HG03039 (cell line): ENCODE measurements around the gene PRUNE2.

Source experiments
- ATAC-seq: cut with Tn5 transposase; IDR thresholded peaks from one replicate; pipeline ENCODE4 v1.9.1; 2021; ENCODE audit warnings: mild to moderate bottlenecking, moderate library complexity; ENCODE audit not compliant: unreplicated experiment

PRUNE2 gene

DNA sequence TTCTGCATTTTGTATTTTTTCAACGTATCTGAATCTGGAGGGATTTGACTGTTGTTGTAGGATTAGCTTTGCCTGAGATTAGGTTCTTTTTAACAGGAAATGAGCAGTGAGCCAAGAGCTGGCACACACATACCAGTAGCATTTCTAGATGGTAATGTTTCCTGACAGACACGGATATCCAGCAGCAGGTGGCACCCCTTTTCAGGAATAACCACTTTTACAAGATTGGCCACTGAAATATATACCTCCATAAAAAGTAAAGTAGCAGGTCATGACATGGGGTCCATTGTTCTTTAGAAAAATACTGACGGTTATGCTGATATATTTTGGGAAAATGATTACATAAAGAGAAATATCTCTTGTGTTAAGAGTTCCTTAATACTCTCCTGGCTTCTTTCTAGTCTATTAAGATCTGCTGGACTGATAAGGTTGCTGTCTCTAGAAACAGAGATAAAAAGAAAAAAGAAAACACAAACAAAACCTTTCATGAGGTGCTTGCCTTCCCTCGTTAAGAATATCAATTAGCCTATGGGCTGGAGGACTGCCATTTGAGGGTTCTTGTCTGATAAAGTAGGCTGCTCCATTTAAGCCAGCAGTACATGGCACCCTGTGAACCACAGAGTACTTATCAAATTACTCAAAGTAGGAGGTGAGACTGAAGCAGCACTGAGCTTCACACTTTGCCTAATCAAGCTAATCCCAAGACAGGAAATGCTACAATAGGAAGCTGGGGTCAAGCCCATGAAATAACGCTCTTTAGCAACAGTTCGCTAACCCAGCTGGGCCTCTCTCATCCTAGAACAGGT, 243.2 kb downstream of the PRUNE2 start:
- ATAC-seq, result no peak

GRCh38 chr9:76658510-76659231, 247.2 kb downstream of the PRUNE2 start:
- ATAC-seq, result peak; percentile 82

DNA sequence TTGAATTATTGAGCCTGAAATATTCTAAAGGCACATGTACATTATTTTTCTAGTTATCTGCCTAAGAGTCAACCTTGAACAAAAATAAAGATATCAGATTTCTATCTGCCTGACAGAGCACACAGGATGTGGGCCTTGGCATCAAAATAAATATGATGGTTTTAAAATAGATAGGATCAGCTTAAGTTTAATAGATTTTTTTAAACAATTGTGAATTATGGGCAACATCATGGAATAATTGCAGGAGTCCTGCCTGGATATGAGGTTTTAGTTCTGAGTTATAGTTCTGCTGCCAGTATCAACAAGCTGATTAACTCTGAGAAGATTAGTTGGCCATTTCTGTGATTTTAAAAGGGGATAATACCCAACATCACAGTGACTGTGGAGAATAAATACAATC, 248.6 kb downstream of the PRUNE2 start:
- ATAC-seq, result no peak

- ATAC-seq, result no peak
Observed at GRCh38 chr9:76655971-76656370, 249.9 kb downstream of the PRUNE2 start.

- ATAC-seq, result no peak
Observed at GRCh38 chr9:76655121-76655541, 250.8 kb downstream of the PRUNE2 start.

GRCh38 chr9:76654575-76654974, 251.3 kb downstream of the PRUNE2 start:
- no peak for ATAC-seq

- ATAC-seq, result no peak
Observed at GRCh38 chr9:76654051-76654461, 251.9 kb downstream of the PRUNE2 start.

DNA sequence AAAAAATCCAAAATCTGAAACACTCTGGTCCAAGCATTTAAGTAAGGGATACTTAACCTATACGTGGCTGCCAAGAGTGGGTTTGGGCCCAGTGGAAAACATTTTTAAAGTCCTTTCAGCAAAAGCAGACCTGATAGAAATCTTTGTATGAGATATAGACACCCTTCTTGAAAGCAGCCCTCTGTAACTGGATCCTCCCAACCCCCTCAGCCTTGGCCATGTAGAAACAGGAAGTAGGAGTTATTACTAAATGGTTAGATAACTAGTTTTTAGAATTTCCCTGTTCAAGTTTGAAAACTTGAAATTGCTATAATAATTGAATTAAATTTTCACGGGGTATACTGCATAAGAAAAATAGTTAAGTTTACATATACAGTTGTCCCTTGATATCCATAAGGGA, 253.0 kb downstream of the PRUNE2 start:
- ATAC-seq, result no peak

DNA sequence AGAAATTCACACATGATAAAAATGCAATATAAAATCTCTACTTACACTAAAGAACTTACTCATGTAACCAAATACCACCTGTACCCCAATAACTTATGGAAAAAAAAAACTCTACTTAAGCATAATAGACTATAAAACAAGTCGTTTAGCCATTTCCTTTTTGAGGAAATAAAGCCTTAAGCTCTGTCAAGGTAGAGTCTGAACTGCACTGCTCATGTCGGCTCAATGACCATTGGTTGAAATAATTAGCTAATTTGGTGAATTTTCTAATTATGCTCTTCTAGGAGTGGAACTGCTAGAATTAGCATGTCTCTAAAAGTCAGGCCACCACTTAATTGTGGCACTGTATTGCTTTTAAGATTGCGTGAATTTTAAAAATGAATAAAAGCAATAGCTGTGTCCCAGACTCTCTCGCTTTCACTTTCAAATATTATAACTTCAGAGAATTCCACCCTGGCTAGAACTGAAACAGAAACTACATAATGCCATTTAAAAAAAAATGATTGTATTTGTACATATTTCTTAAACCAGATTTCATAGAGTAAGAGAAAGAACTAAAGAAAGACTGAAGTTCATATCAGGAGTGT, 254.7 kb downstream of the PRUNE2 start:
- ATAC-seq, result peak; percentile 66

DNA sequence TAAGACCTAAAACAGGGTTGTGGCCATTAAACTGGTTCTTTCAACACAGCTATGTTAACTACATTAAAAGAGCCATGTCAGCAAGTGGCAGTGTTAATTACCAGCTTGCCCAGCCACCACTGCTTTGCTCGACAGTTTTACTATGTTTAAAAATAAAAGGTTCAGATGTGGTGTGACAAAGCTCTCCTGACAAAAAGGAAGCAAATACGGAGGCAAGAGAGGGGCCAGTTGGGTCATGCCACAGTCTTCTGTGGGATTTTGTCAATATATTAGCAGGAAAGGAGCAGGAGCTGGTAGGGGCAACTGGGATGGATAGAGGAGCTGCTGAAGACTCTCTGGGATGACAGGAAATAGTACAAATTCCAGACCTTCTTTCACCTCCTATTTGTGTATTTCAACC, 255.2 kb downstream of the PRUNE2 start:
- no peak for ATAC-seq

DNA sequence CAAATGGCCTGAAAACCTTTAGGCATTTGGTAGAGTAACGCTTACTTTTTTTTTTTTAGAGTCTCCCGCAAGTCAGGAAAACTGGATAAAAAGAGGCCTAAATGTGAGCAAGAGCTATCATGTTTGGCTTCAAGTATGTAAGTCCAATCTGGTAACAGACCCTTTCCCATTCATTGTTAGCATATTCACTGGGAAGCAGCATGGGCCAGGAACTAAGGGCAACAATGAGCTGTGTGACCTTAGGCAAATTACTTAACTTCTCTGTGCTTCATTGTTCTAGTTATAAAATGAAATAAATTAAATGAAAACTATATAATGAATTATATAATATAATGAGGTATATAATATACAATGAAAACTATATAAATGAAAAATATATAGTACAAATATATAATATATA, 256.0 kb downstream of the PRUNE2 start:
- no peak for ATAC-seq

DNA sequence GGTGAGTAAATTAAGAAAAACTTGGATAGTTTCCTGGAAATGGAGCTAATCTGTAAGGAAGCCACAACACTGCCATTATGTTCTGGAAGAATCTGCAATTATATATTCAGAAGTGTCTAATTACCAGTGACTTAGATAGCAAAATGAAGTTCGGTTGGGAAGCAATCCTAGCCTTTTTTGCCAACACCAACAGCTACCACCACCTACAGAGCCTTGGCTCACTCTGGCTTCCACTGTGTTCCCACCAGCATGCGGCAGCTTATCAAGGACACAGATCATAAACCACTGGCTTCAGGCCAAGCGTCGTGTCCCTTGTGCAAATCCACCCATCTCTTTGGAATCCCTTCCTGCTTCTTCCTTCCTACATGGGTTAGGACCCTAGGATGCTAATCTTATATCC, 259.7 kb downstream of the PRUNE2 start:
- ATAC-seq, result no peak

DNA sequence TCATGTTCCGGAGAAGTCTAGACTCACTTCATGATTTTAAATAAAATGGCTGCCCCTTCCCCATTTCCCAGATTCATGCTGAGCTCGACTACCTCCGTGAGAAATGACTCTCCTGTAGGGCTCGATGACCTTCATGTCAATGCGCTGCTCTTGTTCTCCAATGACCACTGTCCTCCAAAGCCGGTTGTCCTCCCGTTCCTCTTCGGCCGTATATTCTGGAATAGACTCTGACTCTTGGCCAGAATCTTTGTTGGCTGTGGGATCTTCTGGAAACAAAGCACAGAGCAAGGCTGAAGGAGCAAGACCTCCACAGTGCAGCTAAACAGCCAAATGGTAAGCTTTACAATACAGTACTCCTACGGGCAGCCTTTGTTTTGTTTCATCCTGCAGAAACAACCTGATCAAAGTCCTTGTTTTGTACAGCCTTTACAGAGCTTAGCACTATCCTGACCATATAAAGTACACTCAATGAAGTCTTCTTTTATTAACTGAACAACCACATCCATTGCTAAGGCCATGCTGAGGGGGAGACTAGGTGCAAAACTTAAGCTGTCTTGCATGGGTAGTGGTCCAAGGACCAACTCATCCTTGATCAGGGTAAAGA, 261.2 kb downstream of the PRUNE2 start:
- ATAC-seq, result no peak

GRCh38 chr9:76644171-76644570, 261.7 kb downstream of the PRUNE2 start:
- peak; percentile 27 for ATAC-seq

DNA sequence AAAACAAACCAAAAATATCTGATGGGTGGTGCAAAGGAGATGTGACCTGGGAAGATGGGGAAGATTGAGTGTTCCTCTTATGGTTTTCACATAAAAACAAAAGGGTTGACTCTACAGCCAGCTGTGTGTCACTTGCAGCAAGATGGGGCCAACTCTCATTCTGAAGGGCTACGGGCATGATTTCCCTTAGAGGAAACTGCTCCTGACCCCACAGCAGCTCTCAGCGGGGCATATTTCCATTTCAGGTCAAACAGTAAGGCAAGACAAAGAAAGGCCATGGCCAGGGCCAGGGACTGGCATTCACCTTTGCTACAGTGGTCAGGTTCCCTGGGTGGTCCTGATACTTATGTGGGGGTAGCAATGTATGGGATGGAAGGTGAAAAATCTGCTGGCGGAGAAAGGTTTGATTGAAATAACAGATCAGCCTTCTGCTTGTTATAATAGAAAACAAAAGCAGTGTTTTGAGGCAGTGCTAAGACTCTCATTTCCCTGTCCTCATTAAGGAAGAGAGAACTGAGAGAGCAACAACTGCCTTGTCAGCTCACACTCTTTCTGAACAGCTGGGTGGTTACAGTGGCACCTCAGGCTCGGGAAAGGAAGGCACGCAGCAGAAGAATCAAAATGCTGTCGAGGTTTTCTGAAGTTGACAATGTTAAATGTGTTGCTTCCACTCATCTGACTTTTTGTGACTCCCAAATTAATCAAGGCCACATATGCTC, 262.4 kb downstream of the PRUNE2 start:
- peak; percentile 95 for ATAC-seq

GRCh38 chr9:76642701-76643209, 263.2 kb downstream of the PRUNE2 start:
- no peak for ATAC-seq

DNA sequence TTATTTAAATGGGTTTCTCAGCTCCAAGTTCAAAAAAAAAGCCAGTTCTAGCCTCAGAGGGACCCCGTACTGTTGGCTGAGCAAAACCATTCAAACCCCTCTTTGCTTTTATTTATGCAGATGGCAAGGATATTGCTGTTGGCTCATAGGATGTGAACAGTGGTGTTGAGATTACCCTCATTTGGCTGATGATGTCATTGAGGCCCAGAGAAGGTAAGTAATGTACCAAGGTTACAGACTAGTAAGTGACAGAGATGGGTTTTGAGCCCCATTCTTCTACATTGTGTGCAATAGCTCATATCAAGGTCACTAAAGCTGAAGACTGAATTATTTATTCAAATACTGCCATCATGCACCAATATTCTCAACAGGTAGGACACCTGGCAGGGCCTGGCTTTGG, 263.8 kb downstream of the PRUNE2 start:
- ATAC-seq, result no peak

DNA sequence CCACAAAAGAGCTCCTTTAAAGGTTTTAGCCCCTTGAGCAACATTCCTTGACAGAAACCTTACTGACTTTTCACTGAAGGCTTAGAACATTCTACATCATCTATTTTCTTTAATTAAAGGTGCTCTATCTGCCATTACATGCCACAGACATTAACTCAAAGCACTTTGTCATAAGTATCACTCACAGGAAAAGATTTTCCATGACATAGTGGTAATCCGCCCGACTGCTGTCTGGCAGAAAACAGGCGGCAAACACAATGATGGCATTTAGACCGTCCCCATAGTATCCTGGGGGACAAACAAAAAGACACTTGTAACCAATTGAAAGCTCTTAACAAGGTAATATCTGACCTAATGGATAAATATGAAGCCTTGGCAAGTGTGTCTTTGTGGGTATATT, 267.9 kb downstream of the PRUNE2 start:
- no peak for ATAC-seq

- ATAC-seq, result no peak
Observed at GRCh38 chr9:76637416-76637815, 268.5 kb downstream of the PRUNE2 start.

DNA sequence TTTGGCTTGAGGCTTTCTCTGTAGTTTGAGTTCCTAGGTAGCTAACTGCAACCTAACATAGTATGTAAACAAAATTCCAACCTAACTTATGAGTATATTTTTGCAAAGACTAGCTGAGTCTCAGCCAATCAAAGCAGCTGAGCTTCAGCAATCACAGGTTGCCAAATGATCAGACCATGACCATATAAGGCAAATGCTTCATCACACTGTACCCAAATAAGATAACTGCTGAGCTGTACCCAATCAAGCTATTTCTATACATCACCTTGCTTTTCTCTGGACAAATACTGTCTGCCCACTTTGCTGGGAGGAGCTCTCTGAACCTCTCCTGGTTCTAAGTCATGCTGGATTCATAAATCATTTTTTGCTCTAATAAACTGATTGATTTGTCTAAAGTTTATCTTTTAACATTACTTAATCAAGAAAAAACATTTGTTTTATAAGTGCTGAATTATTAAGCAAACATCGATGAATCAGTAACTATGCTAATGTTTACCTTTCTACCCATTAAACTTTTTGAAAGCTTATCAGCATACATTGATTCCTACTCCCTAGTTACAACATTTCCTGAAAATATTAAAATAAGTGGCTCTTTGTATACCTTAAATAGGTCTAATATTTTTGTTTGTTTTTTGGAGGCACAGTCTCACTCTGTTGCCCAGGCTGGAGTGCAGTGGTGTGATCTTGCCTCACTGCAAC, 271.4 kb downstream of the PRUNE2 start:
- ATAC-seq, result no peak
